ENCODE measurements around the gene KCNJ12. TPM values are rescaled to one million over a fixed set of nuclear protein-coding genes. Genes with fewer than 3 reads are reported as not detected.

KCNJ12 gene
- total and polyA plus RNA-seq, 4 donors = 2.6 to 7.0 (median 3.4) TPM

GRCh38 chr17:21463779-21464407, 87.7 kb downstream of the KCNJ12 start:
- H3K4me1 ChIP-seq (ENCODE audit: control insufficient read depth, insufficient read depth, low read length) = peaks cover 12% of the 10 kb centered on the region
- no peaks in the 10 kb centered on the region for H3K36me3 ChIP-seq (ENCODE audit: control insufficient read depth, insufficient read depth, low read length)
- peaks cover 11% of the 10 kb centered on the region for H3K27me3 ChIP-seq (ENCODE audit: control insufficient read depth, insufficient read depth, low read length)
- H3K27ac ChIP-seq (ENCODE audit: low read depth, low read length) = no peak overlapping the region
- peak in 2 of 6 donors; percentile 23 to 37 for DNase-seq (ENCODE audit: low read depth in 4 of 6, low spot score in 6 of 6)
- no peak overlapping the region for H3K4me3 ChIP-seq (ENCODE audit: low read depth, low read length)
- WGBS (ENCODE audit: insufficient coverage) = 8% methylated on average over 46 of the region's 48 CpGs
- no peaks in the 10 kb centered on the region for H3K9me3 ChIP-seq (ENCODE audit: control insufficient read depth, insufficient read depth, low read length)

- Histone ChIP-seq H3K36me3 (ENCODE audit: control insufficient read depth, insufficient read depth, low read length) (no peaks in the 10 kb centered on the region), H3K9me3 (ENCODE audit: control insufficient read depth, insufficient read depth, low read length) (no peaks in the 10 kb centered on the region), H3K4me1 (ENCODE audit: control insufficient read depth, insufficient read depth, low read length) (peaks cover 12% of the 10 kb centered on the region), H3K27ac (ENCODE audit: low read depth, low read length) (no peak overlapping the region), H3K4me3 (ENCODE audit: low read depth, low read length) (no peak overlapping the region), H3K27me3 (ENCODE audit: control insufficient read depth, insufficient read depth, low read length) (peaks cover 11% of the 10 kb centered on the region)
- DNase-seq (ENCODE audit: low read depth in 4 of 6, low spot score in 6 of 6) = no peak
- 73% methylated on average over 10 of the region's 12 CpGs for WGBS (ENCODE audit: insufficient coverage)
These were observed 88.5 kb downstream of the KCNJ12 start for GRCh38 chr17:21464611-21465021.

- Histone ChIP-seq H3K27ac (ENCODE audit: low read depth, low read length) (no peak overlapping the region), H3K4me3 (ENCODE audit: low read depth, low read length) (no peak overlapping the region), H3K36me3 (ENCODE audit: control insufficient read depth, insufficient read depth, low read length) (no peaks in the 10 kb centered on the region), H3K27me3 (ENCODE audit: control insufficient read depth, insufficient read depth, low read length) (peaks cover 11% of the 10 kb centered on the region), H3K9me3 (ENCODE audit: control insufficient read depth, insufficient read depth, low read length) (no peaks in the 10 kb centered on the region), H3K4me1 (ENCODE audit: control insufficient read depth, insufficient read depth, low read length) (peaks cover 12% of the 10 kb centered on the region)
- no peak for DNase-seq (ENCODE audit: low read depth in 4 of 6, low spot score in 6 of 6)
- 92% methylated on average over 6 of the region's 11 CpGs for WGBS (ENCODE audit: insufficient coverage)
These were observed 90.4 kb downstream of the KCNJ12 start for GRCh38 chr17:21466550-21466949.

GRCh38 chr17:21467196-21467595, 91.0 kb downstream of the KCNJ12 start:
- no peak for DNase-seq (ENCODE audit: low read depth in 4 of 6, low spot score in 6 of 6)
- no peaks in the 10 kb centered on the region for H3K36me3 ChIP-seq (ENCODE audit: control insufficient read depth, insufficient read depth, low read length)
- no peak overlapping the region for H3K4me3 ChIP-seq (ENCODE audit: low read depth, low read length)
- no peak overlapping the region for H3K27ac ChIP-seq (ENCODE audit: low read depth, low read length)
- 85% methylated on average over 6 of the region's 7 CpGs for WGBS (ENCODE audit: insufficient coverage)
- no peaks in the 10 kb centered on the region for H3K9me3 ChIP-seq (ENCODE audit: control insufficient read depth, insufficient read depth, low read length)
- peaks cover 11% of the 10 kb centered on the region for H3K27me3 ChIP-seq (ENCODE audit: control insufficient read depth, insufficient read depth, low read length)
- H3K4me1 ChIP-seq (ENCODE audit: control insufficient read depth, insufficient read depth, low read length) = peaks cover 12% of the 10 kb centered on the region

GRCh38 chr17:21467739-21468490, 91.8 kb downstream of the KCNJ12 start:
- no peak for DNase-seq (ENCODE audit: low read depth in 4 of 6, low spot score in 6 of 6)
- no peak overlapping the region for H3K27ac ChIP-seq (ENCODE audit: low read depth, low read length)
- WGBS (ENCODE audit: insufficient coverage) = 85% methylated on average over 6 of the region's 13 CpGs
- H3K4me3 ChIP-seq (ENCODE audit: low read depth, low read length) = no peak overlapping the region
- H3K9me3 ChIP-seq (ENCODE audit: control insufficient read depth, insufficient read depth, low read length) = no peaks in the 10 kb centered on the region
- H3K36me3 ChIP-seq (ENCODE audit: control insufficient read depth, insufficient read depth, low read length) = no peaks in the 10 kb centered on the region
- peaks cover 11% of the 10 kb centered on the region for H3K27me3 ChIP-seq (ENCODE audit: control insufficient read depth, insufficient read depth, low read length)
- H3K4me1 ChIP-seq (ENCODE audit: control insufficient read depth, insufficient read depth, low read length) = peaks cover 12% of the 10 kb centered on the region

Other genes starting within 250 kb of the KCNJ12 start
- gene DHRS7B, start 249.4 kb upstream of the KCNJ12 start, total RNA-seq = 10 to 100 TPM; 20.3 to 43.2 TPM
- gene DHRS7B, start 249.4 kb upstream of the KCNJ12 start, polyA plus RNA-seq (ENCODE audit: insufficient read length in 2 of 2) = 10 to 100 TPM; 31.2 to 32.5 TPM
- gene TMEM11, start 162.2 kb upstream of the KCNJ12 start, total RNA-seq = 10 to 100 TPM in 1 of 2 donors, 1 to 10 TPM in 1; 7.9 to 19.8 TPM
- gene TMEM11, start 162.2 kb upstream of the KCNJ12 start, polyA plus RNA-seq (ENCODE audit: insufficient read length in 2 of 2) = 10 to 100 TPM; 26.1 to 28.0 TPM
- gene NATD1, start 122.9 kb upstream of the KCNJ12 start, total RNA-seq = 1 to 10 TPM; 2.4 to 6.6 TPM
- 10 to 100 TPM in 1 of 2 donors, 1 to 10 TPM in 1; 9.3 to 10.3 TPM for gene NATD1, start 122.9 kb upstream of the KCNJ12 start, polyA plus RNA-seq (ENCODE audit: insufficient read length in 2 of 2)
- gene MAP2K3, start 91.6 kb upstream of the KCNJ12 start, total RNA-seq = 10 to 100 TPM; 10.6 to 11.1 TPM
- gene MAP2K3, start 91.6 kb upstream of the KCNJ12 start, polyA plus RNA-seq (ENCODE audit: insufficient read length in 2 of 2) = 10 to 100 TPM; 22.3 to 24.7 TPM